ENCODE results near the gene STX8.

GRCh38 chr17:9290226-9290613 is 285.4 kb downstream of the STX8 start:
- no peak for TF ChIP-seq CTCF (IDR thresholded peaks at IDR 0.05)
- TF ChIP-seq POLR2AphosphoS5 (IDR thresholded peaks at IDR 0.05; ENCODE audit: low read depth, low read length) = no peak
- no peak for TF ChIP-seq SIN3A (IDR thresholded peaks at IDR 0.05; ENCODE audit: borderline replicate concordance, insufficient read depth, low read depth, low read length)
- no peak for TF ChIP-seq REST (IDR thresholded peaks at IDR 0.05; ENCODE audit: insufficient read depth in 1 of 2, low read depth in 2 of 2, low read length in 1 of 2)
